Measurements from ENCODE around the gene CCDC70.

DNA sequence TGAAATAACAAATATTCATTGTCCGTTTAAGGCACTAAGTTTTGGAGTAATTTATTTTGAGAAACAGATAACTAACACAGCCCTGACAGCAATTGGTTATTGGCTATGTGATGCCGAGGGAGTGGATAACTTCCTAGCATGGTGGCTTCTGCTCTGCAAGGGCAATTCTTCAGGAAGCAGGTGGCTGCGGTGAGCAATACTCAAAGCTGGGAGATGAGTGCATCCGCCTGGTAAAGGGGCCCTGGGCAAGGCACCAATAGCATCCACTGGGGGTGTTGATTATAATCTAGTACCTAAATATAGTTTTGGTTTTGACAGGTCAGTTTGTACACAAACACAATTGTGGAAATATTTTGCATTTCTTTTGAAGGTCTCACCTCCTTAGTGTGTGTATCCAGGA is 41.0 kb downstream of the CCDC70 start:
- TF ChIP-seq, protein P1, sequence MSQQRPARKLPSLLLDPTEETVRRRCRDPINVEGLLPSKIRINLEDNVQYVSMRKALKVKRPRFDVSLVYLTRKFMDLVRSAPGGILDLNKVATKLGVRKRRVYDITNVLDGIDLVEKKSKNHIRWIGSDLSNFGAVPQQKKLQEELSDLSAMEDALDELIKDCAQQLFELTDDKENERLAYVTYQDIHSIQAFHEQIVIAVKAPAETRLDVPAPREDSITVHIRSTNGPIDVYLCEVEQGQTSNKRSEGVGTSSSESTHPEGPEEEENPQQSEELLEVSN (IDR thresholded peaks at IDR 0.05): no peak
- TF ChIP-seq GABPA (IDR thresholded peaks at IDR 0.05; ENCODE audit: borderline replicate concordance, insufficient read depth, low read length): no peak
- TF ChIP-seq CEBPB (IDR thresholded peaks at IDR 0.05; ENCODE audit: low read depth, low read length): no peak
- no peak for TF ChIP-seq TCF12 (IDR thresholded peaks at IDR 0.05; ENCODE audit: low read depth, low read length)
- no peak for TF ChIP-seq PHF8 (conservative IDR thresholded peaks at IDR 0.05; ENCODE audit: low read depth, low read length)
- TF ChIP-seq CTCF (IDR thresholded peaks at IDR 0.05; ENCODE audit: control extremely low read depth in 1 of 3, insufficient read depth in 1 of 3, low read depth in 1 of 3, low read length in 3 of 3): no peak
- no peak for TF ChIP-seq SP1 (IDR thresholded peaks at IDR 0.05; ENCODE audit: low read depth, low read length)
- TF ChIP-seq POLR2A (IDR thresholded peaks at IDR 0.05; ENCODE audit: control extremely low read depth in 1 of 2, low read depth in 2 of 2, low read length in 2 of 2): no peak
- TF ChIP-seq MAFK (IDR thresholded peaks at IDR 0.05; ENCODE audit: low read depth, low read length): no peak
- TF ChIP-seq, protein P2, sequence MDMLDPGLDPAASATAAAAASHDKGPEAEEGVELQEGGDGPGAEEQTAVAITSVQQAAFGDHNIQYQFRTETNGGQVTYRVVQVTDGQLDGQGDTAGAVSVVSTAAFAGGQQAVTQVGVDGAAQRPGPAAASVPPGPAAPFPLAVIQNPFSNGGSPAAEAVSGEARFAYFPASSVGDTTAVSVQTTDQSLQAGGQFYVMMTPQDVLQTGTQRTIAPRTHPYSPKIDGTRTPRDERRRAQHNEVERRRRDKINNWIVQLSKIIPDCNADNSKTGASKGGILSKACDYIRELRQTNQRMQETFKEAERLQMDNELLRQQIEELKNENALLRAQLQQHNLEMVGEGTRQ (IDR thresholded peaks at IDR 0.05; ENCODE audit: low read length): no peak
- TF ChIP-seq TAF1 (IDR thresholded peaks at IDR 0.05; ENCODE audit: low read depth, low read length): no peak

All from H1 (cell line).